ENCODE data around the gene ADAMTSL1.

DNA sequence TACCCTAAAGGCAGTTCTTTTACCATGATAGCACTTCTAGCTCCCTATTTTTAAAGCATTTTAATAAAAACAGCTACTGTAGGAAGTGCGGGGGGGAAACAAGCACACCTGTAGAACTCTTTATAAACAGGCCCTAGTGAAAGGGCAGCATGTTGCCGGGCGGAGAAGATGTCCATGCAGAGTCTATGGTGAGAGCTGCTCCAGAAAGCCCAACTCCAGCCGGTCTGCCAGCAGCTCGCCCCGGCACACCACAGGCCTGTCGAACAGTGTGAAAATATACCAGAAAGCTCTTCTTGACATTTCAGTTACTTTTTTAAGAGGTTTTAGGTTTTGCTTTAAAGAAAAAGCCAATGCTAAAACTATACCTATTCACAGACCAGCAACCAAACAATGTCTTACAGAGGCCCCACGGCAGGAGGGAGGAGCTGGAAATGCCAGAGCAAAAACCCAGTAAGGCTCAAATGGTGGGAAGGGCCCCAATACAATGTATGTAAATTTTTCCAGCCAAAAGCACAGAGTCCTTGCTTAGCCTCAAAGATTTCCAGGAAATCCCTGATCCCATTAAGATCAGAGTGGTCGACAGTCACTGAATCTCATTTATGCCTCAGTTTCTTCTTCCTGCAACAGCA lies 437.9 kb downstream of the ADAMTSL1 start:
- TF ChIP-seq, protein P1, sequence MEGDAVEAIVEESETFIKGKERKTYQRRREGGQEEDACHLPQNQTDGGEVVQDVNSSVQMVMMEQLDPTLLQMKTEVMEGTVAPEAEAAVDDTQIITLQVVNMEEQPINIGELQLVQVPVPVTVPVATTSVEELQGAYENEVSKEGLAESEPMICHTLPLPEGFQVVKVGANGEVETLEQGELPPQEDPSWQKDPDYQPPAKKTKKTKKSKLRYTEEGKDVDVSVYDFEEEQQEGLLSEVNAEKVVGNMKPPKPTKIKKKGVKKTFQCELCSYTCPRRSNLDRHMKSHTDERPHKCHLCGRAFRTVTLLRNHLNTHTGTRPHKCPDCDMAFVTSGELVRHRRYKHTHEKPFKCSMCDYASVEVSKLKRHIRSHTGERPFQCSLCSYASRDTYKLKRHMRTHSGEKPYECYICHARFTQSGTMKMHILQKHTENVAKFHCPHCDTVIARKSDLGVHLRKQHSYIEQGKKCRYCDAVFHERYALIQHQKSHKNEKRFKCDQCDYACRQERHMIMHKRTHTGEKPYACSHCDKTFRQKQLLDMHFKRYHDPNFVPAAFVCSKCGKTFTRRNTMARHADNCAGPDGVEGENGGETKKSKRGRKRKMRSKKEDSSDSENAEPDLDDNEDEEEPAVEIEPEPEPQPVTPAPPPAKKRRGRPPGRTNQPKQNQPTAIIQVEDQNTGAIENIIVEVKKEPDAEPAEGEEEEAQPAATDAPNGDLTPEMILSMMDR (IDR thresholded peaks at IDR 0.05), result no peak
- TF ChIP-seq POLR2AphosphoS5 (IDR thresholded peaks at IDR 0.05), result no peak

Measured in suprapubic skin (tissue), 3 donors.